HG02870 (cell line): ENCODE data around the gene FOXO3B.
"Not testable (repeated sequence)": the region's sequence is repeated elsewhere in the genome, so short reads cannot be mapped to it uniquely, and the experiment has no call there.

Source experiments
- ATAC-seq: cut with Tn5 transposase; IDR thresholded peaks from one replicate; pipeline ENCODE4 v1.9.1; 2021; ENCODE audit warnings: mild to moderate bottlenecking, moderate library complexity; ENCODE audit not compliant: unreplicated experiment

Gene FOXO3B

DNA sequence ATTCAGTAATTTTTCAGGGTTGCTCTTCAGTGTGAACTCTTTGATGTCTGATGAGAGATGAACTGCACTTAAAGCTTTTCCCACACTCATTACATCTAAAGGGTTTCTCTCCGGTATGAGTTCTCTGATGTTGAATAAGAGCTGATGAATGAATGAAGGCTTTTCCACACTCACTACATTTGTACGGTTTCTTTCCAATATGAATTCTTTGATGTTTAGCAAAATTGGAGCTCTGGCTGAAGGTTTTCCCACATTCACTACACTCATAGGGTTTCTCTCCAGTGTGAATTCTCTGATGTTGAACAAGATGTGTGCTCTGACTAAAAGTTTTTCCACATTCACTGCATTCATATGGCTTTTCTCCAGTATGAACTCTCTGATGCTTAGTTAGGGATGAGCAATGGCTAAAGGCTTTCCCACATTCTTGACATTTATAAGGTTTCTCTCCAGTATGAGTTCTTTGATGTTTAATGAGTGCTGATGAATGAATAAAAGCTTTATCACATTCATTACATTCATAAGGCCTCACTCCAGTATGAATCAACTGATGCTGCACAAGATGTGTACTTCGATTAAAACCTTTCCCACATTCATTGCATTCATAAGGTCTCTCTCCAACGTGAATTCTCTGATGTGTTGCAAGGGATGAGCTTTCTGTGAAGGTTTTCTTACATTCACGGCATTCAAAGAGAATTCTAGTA, 20.0 kb downstream of the FOXO3B start:
- not testable (repeated sequence) for ATAC-seq

DNA sequence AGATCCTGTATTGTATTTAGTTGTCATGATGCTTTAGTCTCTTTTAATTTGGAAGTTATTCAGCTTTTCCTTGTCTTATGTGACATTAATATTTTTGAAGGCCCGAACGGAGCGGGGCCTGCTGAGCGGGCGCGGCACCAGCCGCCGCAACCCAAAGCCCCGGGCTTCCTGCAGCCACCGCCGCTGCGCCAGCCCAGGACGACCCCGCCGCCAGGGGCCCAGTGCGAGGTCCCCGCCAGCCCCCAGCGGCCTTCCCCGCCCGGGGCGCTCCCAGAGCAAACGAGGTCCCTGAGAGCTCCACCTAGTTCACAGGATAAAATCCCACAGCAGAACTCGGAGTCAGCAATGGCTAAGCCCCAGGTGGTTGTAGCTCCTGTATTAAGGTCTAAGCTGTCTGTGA, 32.0 kb downstream of the FOXO3B start:
- ATAC-seq: not testable (repeated sequence)

DNA sequence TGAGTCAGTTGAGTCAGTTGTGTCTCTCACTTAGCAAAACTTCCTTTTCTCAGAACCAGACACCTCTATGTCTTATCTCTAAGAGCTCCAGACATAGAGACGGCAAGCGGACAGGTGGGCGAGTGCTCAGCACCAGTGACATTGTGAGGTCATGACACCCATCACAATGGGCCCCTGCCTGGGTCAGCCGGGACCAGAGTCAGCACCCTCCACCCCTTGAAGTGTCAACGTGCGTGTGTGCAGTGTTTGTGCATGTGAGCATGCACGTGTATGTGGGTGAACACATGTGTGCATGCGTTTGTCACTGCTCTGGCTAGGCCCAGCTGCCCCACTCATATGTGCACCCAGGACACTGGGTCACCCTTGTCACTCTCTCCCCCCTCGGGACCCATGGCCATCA, 37.8 kb downstream of the FOXO3B start, which contains the start of gene TBC1D28:
Gene TBC1D28 (minus strand): TSS at position 101 of the 400 bp plus-strand sequence. CDS start 3,039 bp downstream, outside the sequence.
- not testable (repeated sequence) for ATAC-seq

- not testable (repeated sequence) for ATAC-seq
Observed at GRCh38 chr17:18643124-18643523, 39.0 kb downstream of the FOXO3B start.

DNA sequence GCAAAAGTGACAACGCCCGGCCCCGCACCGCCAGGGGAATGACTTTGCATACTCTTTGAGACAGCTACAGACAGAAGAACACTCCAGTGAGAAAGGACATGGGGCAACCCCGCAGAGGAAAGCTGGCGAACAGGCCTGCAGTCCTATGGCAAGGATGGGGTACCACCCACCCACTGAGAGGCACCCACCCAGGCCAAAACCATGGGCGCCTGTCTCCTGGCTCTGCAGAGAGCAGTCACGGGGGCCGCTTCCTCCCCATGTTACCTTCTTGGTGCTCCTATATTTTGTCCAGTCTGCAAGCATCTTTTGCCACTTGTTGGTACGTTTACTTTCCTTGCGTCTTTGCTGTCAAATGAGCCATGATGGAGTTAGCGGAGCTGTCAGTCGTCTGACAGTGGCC, 43.8 kb downstream of the FOXO3B start:
- ATAC-seq: not testable (repeated sequence)

- ATAC-seq: not testable (repeated sequence)
Observed at GRCh38 chr17:18636237-18636636, 45.9 kb downstream of the FOXO3B start.

- ATAC-seq: not testable (repeated sequence)
Observed at GRCh38 chr17:18635773-18636172, 46.3 kb downstream of the FOXO3B start.

- not testable (repeated sequence) for ATAC-seq
Observed at GRCh38 chr17:18634550-18635263, 47.4 kb downstream of the FOXO3B start.
